Measurements from ENCODE around the gene EEF1AKMT4. TPM values are rescaled to one million over a fixed set of nuclear protein-coding genes. Genes with fewer than 3 reads are reported as not detected.
A peak's percentile ranks its signal among the peaks of the same experiment; 100 is the strongest.

Gene EEF1AKMT4
- total and polyA plus RNA-seq, 10 of the 15 experiments (the other 5 are each of a cell fraction or from before 2014, with no cell fraction given): 7.5 to 26.8 (median 18.3) TPM

- TF ChIP-seq ZNF592 (IDR thresholded peaks at IDR 0.05): no peak
- TF ChIP-seq YY1 (IDR thresholded peaks at IDR 0.05; ENCODE audit: low read depth, low read length): peak; percentile 41; the same call in 1 of the 2 replicates
- peak; percentile 61; the same call in 1 of the 2 replicates for TF ChIP-seq SMC3 (IDR thresholded peaks at IDR 0.05; ENCODE audit: borderline replicate concordance, low read length)
- no peak for TF ChIP-seq ZBTB40 (IDR thresholded peaks at IDR 0.05; ENCODE audit: borderline replicate concordance)
- TF ChIP-seq GATAD2B (conservative IDR thresholded peaks at IDR 0.05; ENCODE audit: low read depth): no peak
Measured at GRCh38 chr3:184289426-184289938, 40.0 kb downstream of the EEF1AKMT4 start (continued).
